Endothelial cell of umbilical vein (primary cell): Measurements from ENCODE around the gene NRG3. TPM values are rescaled to one million over a fixed set of nuclear protein-coding genes. Genes with fewer than 3 reads are reported as not detected.

Experiments
- BruUV-seq: library from RNA; stranded (reverse); fragments of 400-500 nt; replicated peaks from 2 replicates; lab custom pipeline; 2021; lab: Mats Ljungman, UMichigan
- CTCF ChIA-PET: fragments of 300-600, 350-600 bp; sonication (Branson Sonifier 250); formaldehyde crosslinking; loops from one replicate; lab custom pipeline; 2021; ENCODE audit warnings: antibody characterized with exemption, inconsistent platforms; lab: Charles Lee
- POLR2A ChIA-PET: fragments of 300-600, 350-600 bp; sonication (Branson Sonifier 250); formaldehyde crosslinking; loops from one replicate; lab custom pipeline; 2021; ENCODE audit warnings: antibody characterized with exemption, inconsistent platforms; lab: Charles Lee
- DNase-seq: peaks from one replicate; pipeline ENCODE4 v3.0.0-alpha.2; 2011; ENCODE audit warnings: low read depth, low spot score
- FAIRE-seq: peaks from 2 replicates; lab custom pipeline; 2011; peaks lifted over from hg19 to GRCh38; lab: Jason Lieb, UNC
- H2AFZ ChIP-seq: 2 replicates; pipeline ENCODE4 v1.6.0; 2012; ENCODE audit warnings: low read depth, low read length, control low read depth, inconsistent platforms
- H3K27ac ChIP-seq: 2 replicates; pipeline ENCODE4 v1.5.1; 2011; ENCODE audit warnings: low read depth, mild to moderate bottlenecking, control low read depth, low read length, moderate library complexity; ENCODE audit not compliant: insufficient read depth
- H3K27me3 ChIP-seq, 2 experiments: 2 replicates each; pipeline versions ENCODE4 v1.6.0 to v1.6.1; 2011; ENCODE audit warnings: low read length in 2 of 2, mixed read lengths in 1 of 2; ENCODE audit not compliant: control insufficient read depth in 2 of 2, insufficient read depth in 2 of 2
- H3K36me3 ChIP-seq, 2 experiments: 2 replicates in 1 of 2; 3 replicates in 1 of 2; pipeline ENCODE4 v1.5.1; 2011; ENCODE audit warnings: low read length in 2 of 2, mild to moderate bottlenecking in 1 of 2, moderate library complexity in 1 of 2; ENCODE audit not compliant: control insufficient read depth in 2 of 2, insufficient read depth in 2 of 2; ENCODE audit errors: extremely low read depth in 1 of 2
- H3K4me1 ChIP-seq: 3 replicates; pipeline ENCODE4 v1.5.1; 2011; ENCODE audit warnings: mild to moderate bottlenecking, low read length; ENCODE audit not compliant: control insufficient read depth, insufficient read depth; ENCODE audit errors: extremely low read depth
- H3K4me2 ChIP-seq: 2 replicates; pipeline ENCODE4 v1.6.1; 2011; ENCODE audit warnings: low read length, control low read depth, mixed read lengths; ENCODE audit not compliant: insufficient read depth
- H3K4me3 ChIP-seq, 3 experiments: fragments of 200-600 bp in 1 of 3; sonication (generic), shearing (Covaris generic) in 1 of 3; replicated peaks in 1 of 3; 2 replicates each; pipeline ENCODE4 v1.5.1; 2011 to 2016; ENCODE audit warnings: control low read depth in 3 of 3, low read length in 3 of 3, mild to moderate bottlenecking in 2 of 3, inconsistent platforms in 1 of 3, low read depth in 1 of 3, moderate library complexity in 1 of 3; ENCODE audit not compliant: insufficient read depth in 1 of 3
- H3K79me2 ChIP-seq: 2 replicates; pipeline ENCODE4 v1.6.0; 2012; ENCODE audit warnings: low read length, inconsistent platforms; ENCODE audit not compliant: control insufficient read depth, insufficient read depth
- H3K9ac ChIP-seq: replicated peaks from 2 replicates; pipeline ENCODE3; 2011; ENCODE audit warnings: low read length, control low read depth; ENCODE audit not compliant: insufficient read depth; ENCODE audit errors: extremely low read depth
- H3K9me1 ChIP-seq: replicated peaks from 3 replicates; pipeline ENCODE4 v1.6.0; 2011; ENCODE audit warnings: mild to moderate bottlenecking, low read length; ENCODE audit not compliant: control insufficient read depth, insufficient read depth; ENCODE audit errors: extremely low read depth
- H3K9me3 ChIP-seq: replicated peaks from 2 replicates; pipeline ENCODE4 v1.5.1; 2012; ENCODE audit warnings: low read length, inconsistent platforms; ENCODE audit not compliant: control insufficient read depth, insufficient read depth
- H4K20me1 ChIP-seq: replicated peaks from 2 replicates; pipeline ENCODE3; 2011; ENCODE audit warnings: mild to moderate bottlenecking, low read length; ENCODE audit not compliant: control insufficient read depth, insufficient read depth; ENCODE audit errors: extremely low read depth
- CTCF ChIP-seq, 2 donors: IDR thresholded peaks; 1 replicate in 1 of 2; 2 replicates in 1 of 2; pipeline ENCODE4 v1.5.1; 2011; ENCODE audit warnings: low read length in 2 of 2, mild to moderate bottlenecking in 2 of 2, moderate library complexity in 2 of 2, control low read depth in 1 of 2, inconsistent platforms in 1 of 2, low read depth in 1 of 2; ENCODE audit not compliant: insufficient read depth in 1 of 2; ENCODE audit errors: extremely low read depth in 1 of 2
- EZH2 ChIP-seq: IDR thresholded peaks from 2 replicates; pipeline ENCODE4 v1.6.1; 2012; ENCODE audit warnings: borderline replicate concordance, low read depth, mild to moderate bottlenecking, moderate library complexity, low read length, inconsistent platforms; ENCODE audit not compliant: severe bottlenecking
- FOS ChIP-seq: IDR thresholded peaks from 2 replicates; pipeline ENCODE4 v1.6.1; 2011; ENCODE audit warnings: mild to moderate bottlenecking, low read length, moderate library complexity, borderline replicate concordance; ENCODE audit not compliant: insufficient read depth
- GATA2 ChIP-seq: IDR thresholded peaks from 2 replicates; pipeline ENCODE4 v1.7.0; 2011; ENCODE audit warnings: low read depth, mild to moderate bottlenecking, moderate library complexity, mixed read lengths, low read length; ENCODE audit not compliant: insufficient read length, insufficient read depth
- JUN ChIP-seq: IDR thresholded peaks from 2 replicates; pipeline ENCODE4 v1.6.1; 2011; ENCODE audit warnings: borderline replicate concordance, low read depth; ENCODE audit not compliant: insufficient read length, insufficient read depth
- MAX ChIP-seq: IDR thresholded peaks from 2 replicates; pipeline ENCODE4 v1.6.1; 2011; ENCODE audit not compliant: insufficient read depth, insufficient read length
- MYC ChIP-seq: IDR thresholded peaks from one replicate; pipeline ENCODE4 v1.6.1; 2011; ENCODE audit warnings: mild to moderate bottlenecking, low read depth, low read length
- POLR2A ChIP-seq: IDR thresholded peaks from 2 replicates; pipeline ENCODE4 v1.6.1; 2012; ENCODE audit warnings: low read depth, mild to moderate bottlenecking, control low read depth, low read length
- POLR2AphosphoS5 ChIP-seq: IDR thresholded peaks from 2 replicates; pipeline ENCODE4 v1.6.1; 2012; ENCODE audit warnings: low read depth, mild to moderate bottlenecking, control low read depth, low read length, moderate library complexity; ENCODE audit not compliant: insufficient read depth
- dilution Hi-C: fragments of 300-500 bp; cut with MboI; formaldehyde crosslinking; loops from one replicate; pipeline ENCODE4 v1.15.0; 2019; ENCODE audit warnings: low sequenced_read_pairs; ENCODE audit not compliant: extremely low pct_ligation_motif_present
- intact Hi-C: fragments of 100-400 bp; cut with micrococcal nuclease; formaldehyde crosslinking; loops from one replicate; pipeline ENCODE4 v1.10.0; 2022
- polyA plus RNA-seq, 4 experiments: library from polyadenylated mRNA; depleted of rRNA in 3 of 4; stranded (reverse) in 3 of 4; unstranded in 1 of 4; fragments of >200 nt; gene quantifications; 2 replicates each; pipeline versions ENCODE4 v1.2.1 to v1.2.3, GENCODE V29; 2011 to 2012; ENCODE audit warnings: missing spikeins in 1 of 4
- total RNA-seq: library from RNA; stranded (reverse); gene quantifications from 2 replicates; pipeline ENCODE4 v1.2.3, GENCODE V29; 2021

NRG3 gene
- total and polyA plus RNA-seq, 2 donors (not counting 3 experiments of a cell fraction or from before 2014, with no cell fraction given): 1.9 to 3.9 TPM

DNA sequence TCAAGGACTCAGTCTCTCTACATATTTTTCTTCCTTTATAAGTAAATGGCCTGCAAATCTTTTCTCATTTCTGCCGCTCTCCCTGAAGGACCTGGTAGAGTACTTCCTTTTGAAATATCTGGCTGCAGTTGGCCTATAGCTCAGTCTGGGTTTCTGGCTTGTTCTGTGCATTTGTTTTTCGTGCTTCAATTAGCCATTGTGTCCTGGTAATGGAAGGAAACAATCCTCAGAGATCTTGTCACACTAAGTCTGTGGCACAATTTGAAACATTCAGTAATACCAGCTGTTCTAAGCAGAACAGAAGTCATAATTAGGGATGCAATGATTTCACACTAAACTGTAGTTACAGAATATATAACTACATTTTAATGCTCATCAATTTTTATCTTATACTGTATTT lies 545.0 kb downstream of the NRG3 start:
- Histone ChIP-seq H3K4me1 (no peaks in the 10 kb centered on the region), H3K9ac (no peak overlapping the region), H2AFZ (no peak overlapping the region), H3K36me3 (no peaks in the 10 kb centered on the region), H3K27me3 (no peaks in the 10 kb centered on the region), H3K4me3 (no peak overlapping the region), H4K20me1 (no peaks in the 10 kb centered on the region), H3K4me2 (no peak overlapping the region), H3K27ac (no peak overlapping the region), H3K9me1 (no peaks in the 10 kb centered on the region), H3K79me2 (no peaks in the 10 kb centered on the region), H3K9me3 (no peaks in the 10 kb centered on the region)
- BruUV-seq: no TSS peak
- CTCF ChIA-PET: no interaction called here
- dilution Hi-C loops: no loop called here
- TF ChIP-seq GATA2 (no peak), POLR2AphosphoS5 (no peak), MYC (no peak), POLR2A (no peak), FOS (no peak), JUN (no peak), EZH2 (no peak)
- intact Hi-C loops: no loop called here
- FAIRE-seq (no peak), DNase-seq (no peak)
- POLR2A ChIA-PET: no interaction called here

DNA sequence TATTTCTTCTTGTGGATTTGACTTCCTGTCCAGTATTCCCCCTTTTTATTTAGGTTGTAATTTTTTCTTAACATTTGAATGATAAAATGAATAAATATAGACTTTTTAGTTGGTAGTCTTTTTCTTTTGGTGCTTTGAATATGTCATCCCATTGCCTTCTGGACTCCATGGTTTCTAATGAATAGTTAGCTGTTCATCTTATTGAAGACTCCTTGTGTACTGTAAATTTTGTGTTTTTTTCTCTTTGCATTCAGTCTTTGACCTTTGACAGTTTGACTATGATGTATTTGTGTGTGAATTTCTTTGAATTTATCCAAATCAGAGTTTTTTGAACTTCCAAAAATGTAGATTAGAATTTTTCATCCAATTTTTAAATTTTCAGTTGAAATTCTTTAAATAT lies 554.3 kb downstream of the NRG3 start:
- FAIRE-seq (no peak), DNase-seq (no peak)
- no peak overlapping the region for H3K9ac ChIP-seq
- BruUV-seq: no TSS peak
- H3K27ac ChIP-seq: no peak overlapping the region
- ChIA-PET CTCF (no interaction called here), POLR2A (no interaction called here)
- no peak overlapping the region for H2AFZ ChIP-seq
- intact Hi-C loops: no loop called here
- H3K4me2 ChIP-seq: no peak overlapping the region
- H3K9me3 ChIP-seq: no peaks in the 10 kb centered on the region
- no peaks in the 10 kb centered on the region for H3K9me1 ChIP-seq
- H3K27me3 ChIP-seq: no peaks in the 10 kb centered on the region
- no peaks in the 10 kb centered on the region for H4K20me1 ChIP-seq
- TF ChIP-seq POLR2AphosphoS5 (no peak), EZH2 (no peak), FOS (no peak), CTCF (IDR thresholded peaks at IDR 0.05; ENCODE audit: extremely low read depth in 1 of 2, insufficient read depth in 1 of 2, low read depth in 1 of 2, low read length in 2 of 2) (no peak), JUN (no peak), POLR2A (no peak), MAX (no peak), GATA2 (no peak), MYC (no peak)
- no peaks in the 10 kb centered on the region for H3K4me1 ChIP-seq
- no peaks in the 10 kb centered on the region for H3K79me2 ChIP-seq
- dilution Hi-C loops: no loop called here
- H3K36me3 ChIP-seq: no peaks in the 10 kb centered on the region
- H3K4me3 ChIP-seq: no peak overlapping the region
